Measurements from ENCODE around the gene NLGN1. TPM values are rescaled to one million over a fixed set of nuclear protein-coding genes. Genes with fewer than 3 reads are reported as not detected.
"Not testable (repeated sequence)": the region's sequence is repeated elsewhere in the genome, so short reads cannot be mapped to it uniquely, and the experiment has no call there.

Gene NLGN1
- polyA plus RNA-seq, 3 donors: 2.2 to 4.8 (median 2.2) TPM

- DNase-seq (ENCODE audit: low read depth in 3 of 3, low spot score in 2 of 3): no peak
Measured at GRCh38 chr3:173429076-173429475, 31.5 kb downstream of the NLGN1 start.

- DNase-seq (ENCODE audit: low read depth in 3 of 3, low spot score in 2 of 3): no peak
Measured at GRCh38 chr3:173429527-173429926, 32.0 kb downstream of the NLGN1 start.

GRCh38 chr3:173430576-173430975 lies 33.0 kb downstream of the NLGN1 start:
- DNase-seq (ENCODE audit: low read depth in 3 of 3, low spot score in 2 of 3): no peak

GRCh38 chr3:173439004-173439403 lies 41.5 kb downstream of the NLGN1 start:
- DNase-seq (ENCODE audit: low read depth in 3 of 3, low spot score in 2 of 3): no peak

GRCh38 chr3:173440514-173440913 lies 43.0 kb downstream of the NLGN1 start:
- DNase-seq (ENCODE audit: low read depth in 3 of 3, low spot score in 2 of 3): no peak

- not testable (repeated sequence) for DNase-seq (ENCODE audit: low read depth in 3 of 3, low spot score in 2 of 3)
Measured at GRCh38 chr3:173451561-173451960, 54.0 kb downstream of the NLGN1 start.

GRCh38 chr3:173463250-173463649 lies 65.7 kb downstream of the NLGN1 start:
- no peak for DNase-seq (ENCODE audit: low read depth in 3 of 3, low spot score in 2 of 3)

- no peak for DNase-seq (ENCODE audit: low read depth in 3 of 3, low spot score in 2 of 3)
Measured at GRCh38 chr3:173465112-173465511, 67.6 kb downstream of the NLGN1 start.

GRCh38 chr3:173465898-173466678 lies 68.5 kb downstream of the NLGN1 start:
- DNase-seq (ENCODE audit: low read depth in 3 of 3, low spot score in 2 of 3): no peak

GRCh38 chr3:173467501-173467900 lies 70.0 kb downstream of the NLGN1 start:
- no peak for DNase-seq (ENCODE audit: low read depth in 3 of 3, low spot score in 2 of 3)

GRCh38 chr3:173473237-173473636 lies 75.7 kb downstream of the NLGN1 start:
- DNase-seq (ENCODE audit: low read depth in 3 of 3, low spot score in 2 of 3): no peak

GRCh38 chr3:173479301-173479700 lies 81.8 kb downstream of the NLGN1 start:
- no peak for DNase-seq (ENCODE audit: low read depth in 3 of 3, low spot score in 2 of 3)

- no peak for DNase-seq (ENCODE audit: low read depth in 3 of 3, low spot score in 2 of 3)
Measured at GRCh38 chr3:173501931-173502489, 104.5 kb downstream of the NLGN1 start.

- peak in 1 of 3 donors; percentile 3 for DNase-seq (ENCODE audit: low read depth in 3 of 3, low spot score in 2 of 3)
Measured at GRCh38 chr3:173502983-173503568, 105.5 kb downstream of the NLGN1 start.

- no peak for DNase-seq (ENCODE audit: low read depth in 3 of 3, low spot score in 2 of 3)
Measured at GRCh38 chr3:173510565-173510964, 113.0 kb downstream of the NLGN1 start.

- no peak for DNase-seq (ENCODE audit: low read depth in 3 of 3, low spot score in 2 of 3)
Measured at GRCh38 chr3:173513123-173513522, 115.6 kb downstream of the NLGN1 start.

GRCh38 chr3:173529062-173529711 lies 131.6 kb downstream of the NLGN1 start:
- no peak for DNase-seq (ENCODE audit: low read depth in 3 of 3, low spot score in 2 of 3)

GRCh38 chr3:173531602-173532001 lies 134.1 kb downstream of the NLGN1 start:
- DNase-seq (ENCODE audit: low read depth in 3 of 3, low spot score in 2 of 3): no peak

- DNase-seq (ENCODE audit: low read depth in 3 of 3, low spot score in 2 of 3): no peak
Measured at GRCh38 chr3:173538410-173538809, 140.9 kb downstream of the NLGN1 start.

GRCh38 chr3:173545590-173545989 lies 148.0 kb downstream of the NLGN1 start:
- DNase-seq (ENCODE audit: low read depth in 3 of 3, low spot score in 2 of 3): not testable (repeated sequence)

- DNase-seq (ENCODE audit: low read depth in 3 of 3, low spot score in 2 of 3): no peak
Measured at GRCh38 chr3:173547070-173547469, 149.5 kb downstream of the NLGN1 start.
